Lower lobe of right lung (tissue), 2 donors: Measurements from ENCODE around the gene RMND5B. TPM values are rescaled to one million over a fixed set of nuclear protein-coding genes. Genes with fewer than 3 reads are reported as not detected.

Experiments
- ATAC-seq, 2 donors: fragments of 200-7000 bp; cut with Tn5 transposase; one replicate each; pipeline ENCODE4 v1.9.1; 2020 to 2022; ENCODE audit warnings: mild to moderate bottlenecking in 2 of 2, moderate library complexity in 2 of 2
- DNase-seq: peaks from one replicate; pipeline ENCODE4 v3.0.0-alpha.2; 2020
- H3K27ac ChIP-seq: fragments of 200-600 bp; one replicate; pipeline ENCODE4 v1.8.0; 2022
- H3K27me3 ChIP-seq: fragments of 200-600 bp; one replicate; pipeline ENCODE4 v1.8.0; 2022; ENCODE audit warnings: low read depth
- H3K36me3 ChIP-seq: fragments of 200-600 bp; one replicate; pipeline ENCODE4 v1.8.0; 2022; ENCODE audit warnings: mild to moderate bottlenecking
- H3K4me1 ChIP-seq: fragments of 200-600 bp; one replicate; pipeline ENCODE4 v1.8.0; 2022
- H3K4me3 ChIP-seq: fragments of 200-600 bp; one replicate; pipeline ENCODE4 v1.8.0; 2022; ENCODE audit warnings: mild to moderate bottlenecking
- H3K9me3 ChIP-seq: fragments of 200-600 bp; one replicate; pipeline ENCODE4 v1.8.0; 2022
- intact Hi-C: fragments of 100-400 bp; cut with DNase I; formaldehyde crosslinking; loops from one replicate; pipeline ENCODE4 v1.11.0; 2022
- total RNA-seq: library from RNA; stranded (reverse); fragmentation: NEBNext Ultra II Directional; extraction: Animal tissue kit (Norgen Biotek cat#: 25700); gene quantifications from one replicate; pipeline ENCODE4 v1.2.1, GENCODE V29; 2021
- TF ChIP-seq, protein P1 (sequence below): fragments of 200-600 bp; IDR thresholded peaks from one replicate; pipeline ENCODE4 v1.8.0; 2022; ENCODE audit warnings: antibody characterized with exemption, mild to moderate bottlenecking
- donor health status: DM: no; HTN: yes; CAD: no; lungs with severe emphysema.

RMND5B gene
- total RNA-seq, 1 donor from 2014 or later = 38.6 TPM

DNA sequence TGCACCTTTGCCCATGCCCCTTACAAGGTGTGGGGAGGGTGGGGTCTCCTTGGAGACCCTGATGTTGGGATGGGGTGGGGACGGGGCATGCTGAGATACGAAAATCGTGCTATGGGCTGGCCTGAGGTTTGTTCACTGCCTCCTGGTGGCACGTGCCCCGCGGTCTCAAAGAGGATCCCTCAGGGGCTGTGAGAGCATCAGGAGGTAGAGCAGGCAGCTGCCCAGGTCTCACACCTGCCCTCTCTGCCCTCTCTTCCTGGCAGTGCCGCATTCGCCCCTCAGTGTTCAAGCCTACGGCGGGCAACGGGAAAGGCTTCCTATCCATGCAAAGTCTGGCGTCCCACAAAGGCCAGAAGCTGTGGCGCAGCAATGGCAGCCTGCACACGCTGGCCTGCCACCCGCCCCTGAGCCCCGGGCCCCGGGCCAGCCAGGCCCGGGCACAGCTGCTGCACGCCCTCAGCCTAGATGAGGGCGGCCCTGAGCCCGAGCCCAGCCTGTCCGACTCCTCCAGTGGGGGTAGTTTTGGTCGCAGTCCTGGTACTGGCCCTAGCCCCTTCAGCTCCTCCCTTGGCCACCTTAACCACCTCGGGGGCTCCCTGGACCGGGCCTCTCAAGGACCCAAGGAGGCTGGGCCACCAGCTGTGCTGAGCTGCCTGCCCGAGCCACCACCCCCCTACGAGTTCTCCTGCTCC, 10.8 kb upstream of the RMND5B start:
- Histone ChIP-seq H3K27me3 (peaks cover 26% of the 10 kb centered on the region), H3K4me1 (peaks cover 34% of the 10 kb centered on the region), H3K36me3 (no peaks in the 10 kb centered on the region), H3K27ac (no peak overlapping the region), H3K4me3 (no peak overlapping the region), H3K9me3 (no peaks in the 10 kb centered on the region)
- intact Hi-C loops = no loop called here
- TF ChIP-seq, protein P1, sequence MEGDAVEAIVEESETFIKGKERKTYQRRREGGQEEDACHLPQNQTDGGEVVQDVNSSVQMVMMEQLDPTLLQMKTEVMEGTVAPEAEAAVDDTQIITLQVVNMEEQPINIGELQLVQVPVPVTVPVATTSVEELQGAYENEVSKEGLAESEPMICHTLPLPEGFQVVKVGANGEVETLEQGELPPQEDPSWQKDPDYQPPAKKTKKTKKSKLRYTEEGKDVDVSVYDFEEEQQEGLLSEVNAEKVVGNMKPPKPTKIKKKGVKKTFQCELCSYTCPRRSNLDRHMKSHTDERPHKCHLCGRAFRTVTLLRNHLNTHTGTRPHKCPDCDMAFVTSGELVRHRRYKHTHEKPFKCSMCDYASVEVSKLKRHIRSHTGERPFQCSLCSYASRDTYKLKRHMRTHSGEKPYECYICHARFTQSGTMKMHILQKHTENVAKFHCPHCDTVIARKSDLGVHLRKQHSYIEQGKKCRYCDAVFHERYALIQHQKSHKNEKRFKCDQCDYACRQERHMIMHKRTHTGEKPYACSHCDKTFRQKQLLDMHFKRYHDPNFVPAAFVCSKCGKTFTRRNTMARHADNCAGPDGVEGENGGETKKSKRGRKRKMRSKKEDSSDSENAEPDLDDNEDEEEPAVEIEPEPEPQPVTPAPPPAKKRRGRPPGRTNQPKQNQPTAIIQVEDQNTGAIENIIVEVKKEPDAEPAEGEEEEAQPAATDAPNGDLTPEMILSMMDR = no peak
- DNase-seq (peak; percentile 43), ATAC-seq (no peak)

GRCh38 chr5:178120607-178121357, 10.0 kb upstream of the RMND5B start:
- Histone ChIP-seq H3K9me3 (no peaks in the 10 kb centered on the region), H3K4me1 (peaks cover 28% of the 10 kb centered on the region), H3K27ac (peak overlapping the region; percentile 4), H3K4me3 (no peak overlapping the region), H3K36me3 (no peaks in the 10 kb centered on the region), H3K27me3 (peaks cover 20% of the 10 kb centered on the region)
- DNase-seq (peak; percentile 85), ATAC-seq (peak; percentile 65 to 73)
- TF ChIP-seq, protein P1 = peak; percentile 44
- intact Hi-C loops = no loop called here

DNA sequence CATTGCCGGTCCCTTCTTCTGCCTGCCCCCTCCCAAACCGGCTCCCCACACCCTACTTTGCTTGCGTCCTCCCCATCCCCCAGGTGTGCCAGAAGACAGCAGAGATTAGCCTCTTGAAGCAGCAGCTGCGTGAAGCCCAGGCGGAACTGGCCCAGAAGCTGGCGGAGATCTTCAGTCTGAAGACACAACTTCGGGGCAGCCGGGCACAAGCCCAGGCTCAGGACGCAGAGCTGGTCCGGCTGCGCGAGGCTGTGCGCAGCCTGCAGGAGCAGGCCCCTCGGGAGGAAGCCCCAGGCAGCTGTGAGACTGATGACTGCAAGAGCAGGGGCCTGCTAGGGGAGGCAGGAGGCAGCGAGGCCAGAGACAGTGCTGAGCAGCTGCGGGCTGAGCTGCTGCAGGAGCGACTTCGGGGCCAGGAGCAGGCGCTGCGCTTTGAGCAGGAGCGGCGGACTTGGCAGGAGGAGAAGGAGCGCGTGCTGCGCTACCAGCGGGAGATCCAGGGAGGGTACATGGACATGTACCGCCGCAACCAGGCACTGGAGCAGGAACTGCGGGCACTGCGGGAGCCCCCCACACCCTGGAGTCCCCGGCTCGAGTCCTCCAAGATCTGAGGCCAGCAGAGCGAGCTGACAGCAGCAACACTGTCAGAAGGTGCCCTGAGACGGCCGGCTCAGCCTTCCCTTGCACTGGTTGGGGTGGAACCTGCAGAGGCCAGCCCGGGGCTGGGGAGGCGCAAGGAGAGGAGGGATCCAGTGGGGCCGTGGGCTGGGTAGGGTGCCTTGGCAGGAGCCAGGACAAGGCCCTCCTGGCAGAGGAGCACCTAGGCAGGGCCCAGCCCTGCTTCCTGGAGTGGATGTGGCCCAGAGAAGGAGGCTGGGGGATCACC, 9.2 kb upstream of the RMND5B start:
- Histone ChIP-seq H3K27me3 (peaks cover 14% of the 10 kb centered on the region), H3K27ac (peak overlapping the region; percentile 4), H3K4me3 (no peak overlapping the region), H3K36me3 (no peaks in the 10 kb centered on the region), H3K9me3 (no peaks in the 10 kb centered on the region), H3K4me1 (peaks cover 20% of the 10 kb centered on the region)
- TF ChIP-seq, protein P1 = no peak
- ATAC-seq (no peak), DNase-seq (peak; percentile 39)
- intact Hi-C loops = no loop called here

GRCh38 chr5:178122346-178122745, 8.5 kb upstream of the RMND5B start:
- H3K27me3 ChIP-seq = peaks cover 10% of the 10 kb centered on the region
- intact Hi-C loops = no loop called here
- TF ChIP-seq, protein P1 = no peak
- DNase-seq = no peak
- no peak overlapping the region for H3K27ac ChIP-seq
- no peak for ATAC-seq
- H3K9me3 ChIP-seq = no peaks in the 10 kb centered on the region
- no peak overlapping the region for H3K4me3 ChIP-seq
- H3K36me3 ChIP-seq = no peaks in the 10 kb centered on the region
- H3K4me1 ChIP-seq = peaks cover 12% of the 10 kb centered on the region
